Astrocyte of the cerebellum (primary cell): ENCODE data around the gene RELN.
"Not testable (repeated sequence)": the region's sequence is repeated elsewhere in the genome, so short reads cannot be mapped to it uniquely, and the experiment has no call there.

Experiments
- DNase-seq: peaks from one replicate; pipeline ENCODE4 v3.0.0-alpha.2; 2011; ENCODE audit warnings: low read depth
- H3K4me3 ChIP-seq: 2 replicates; pipeline ENCODE4 v1.5.1; 2011; ENCODE audit warnings: mild to moderate bottlenecking, low read depth, low read length, moderate library complexity
- CTCF ChIP-seq: IDR thresholded peaks from 2 replicates; pipeline ENCODE4 v1.5.1; 2012; ENCODE audit warnings: low read length, low read depth, moderate library complexity, mild to moderate bottlenecking; ENCODE audit errors: missing control alignments
- in situ Hi-C: cut with HindIII; loops from 2 replicates; pipeline ENCODE4 v1.10.0; 2017; ENCODE audit warnings: low sequenced_read_pairs

Gene RELN

GRCh38 chr7:103795787-103796186, 193.7 kb downstream of the RELN start:
- TF ChIP-seq CTCF: no peak
- DNase-seq: no peak
- in situ Hi-C loops: no loop called here
- H3K4me3 ChIP-seq: no peak overlapping the region

- DNase-seq: no peak
- no peak overlapping the region for H3K4me3 ChIP-seq
- in situ Hi-C loops: no loop called here
- TF ChIP-seq CTCF: no peak
Observed at GRCh38 chr7:103795107-103795506, 194.4 kb downstream of the RELN start.

- TF ChIP-seq CTCF: no peak
- no peak for DNase-seq
- H3K4me3 ChIP-seq: no peak overlapping the region
- in situ Hi-C loops: no loop called here
Observed at GRCh38 chr7:103794424-103794823, 195.0 kb downstream of the RELN start.

GRCh38 chr7:103793614-103794013, 195.8 kb downstream of the RELN start:
- no peak for DNase-seq
- H3K4me3 ChIP-seq: no peak overlapping the region
- TF ChIP-seq CTCF: no peak
- in situ Hi-C loops: no loop called here

- in situ Hi-C loops: no loop called here
- no peak for DNase-seq
- TF ChIP-seq CTCF: no peak
- H3K4me3 ChIP-seq: no peak overlapping the region
Observed at GRCh38 chr7:103791894-103792293, 197.6 kb downstream of the RELN start.

- DNase-seq, H3K4me3 ChIP-seq, in situ Hi-C loops: not testable (repeated sequence)
Observed at GRCh38 chr7:103787041-103787440, 202.4 kb downstream of the RELN start.

GRCh38 chr7:103784646-103785286, 204.7 kb downstream of the RELN start:
- in situ Hi-C loops: no loop called here
- TF ChIP-seq CTCF: no peak
- DNase-seq: no peak
- no peak overlapping the region for H3K4me3 ChIP-seq
